ENCODE results near the gene DGCR2. TPM values are rescaled to one million over a fixed set of nuclear protein-coding genes. Genes with fewer than 3 reads are reported as not detected.

Gene DGCR2
- total and polyA plus RNA-seq, 2 of the 4 experiments (the other 2 are of a cell fraction): 17.2 to 35.4 TPM

GRCh38 chr22:19164425-19164824 is 42.2 kb upstream of the DGCR2 start:
- ATAC-seq (ENCODE audit: low read depth): no peak
- DNase-seq: no peak
- Histone ChIP-seq H3K9me1 (ENCODE audit: insufficient read depth, low read length) (no peaks in the 10 kb centered on the region), H2AK5ac (ENCODE audit: low read depth, low read length) (no peak overlapping the region), H4K91ac (ENCODE audit: insufficient read depth, low read depth, low read length) (no peak overlapping the region), H3K56ac (ENCODE audit: extremely low read depth, insufficient read depth, low read length) (no peak overlapping the region), H2AFZ (replicated peaks; ENCODE audit: low read length, poor library complexity) (no peak overlapping the region), H3K4me1 (ENCODE audit: control insufficient read depth, insufficient read depth, low read length) (no peaks in the 10 kb centered on the region; the same call in 1 of the 2 replicates), H2BK5ac (ENCODE audit: low read depth, low read length, poor library complexity, severe bottlenecking) (no peak overlapping the region), H3K79me1 (ENCODE audit: low read depth in 1 of 2, low read length in 2 of 2) (no peaks in the 10 kb centered on the region), H3K27me3 (ENCODE audit: control insufficient read depth, insufficient read depth, low read length) (peaks cover 37% of the 10 kb centered on the region), H3K14ac (replicated peaks; ENCODE audit: low read depth, low read length) (no peak overlapping the region), H3K4ac (ENCODE audit: low read depth, low read length) (no peak overlapping the region), H4K5ac (ENCODE audit: low read depth, low read length) (no peak overlapping the region), H2BK20ac (ENCODE audit: low read depth, low read length) (no peak overlapping the region), H3K9ac (ENCODE audit: low read depth, low read length) (no peak overlapping the region), H3K27ac (ENCODE audit: insufficient read depth, low read length) (no peak overlapping the region), H3K23ac (ENCODE audit: low read depth, low read length) (no peak overlapping the region), H4K8ac (ENCODE audit: low read depth in 2 of 2, low read length in 2 of 2) (no peak overlapping the region), H2BK120ac (ENCODE audit: low read depth, low read length) (no peak overlapping the region), H3K4me3 (ENCODE audit: insufficient read depth, low read depth, low read length) (no peak overlapping the region), H4K20me1 (ENCODE audit: insufficient read depth, low read length) (no peaks in the 10 kb centered on the region), H3K9me3 (ENCODE audit: control insufficient read depth, insufficient read depth, low read length) (no peaks in the 10 kb centered on the region), H2AK9ac (replicated peaks; ENCODE audit: low read depth, low read length, poor library complexity) (no peak overlapping the region), H2BK15ac (ENCODE audit: low read depth, low read length) (no peak overlapping the region), H3K18ac (ENCODE audit: low read depth, low read length) (no peak overlapping the region), H3K4me2 (ENCODE audit: low read depth, low read length) (no peak overlapping the region), H3K36me3 (ENCODE audit: control insufficient read depth, insufficient read depth, low read length) (no peaks in the 10 kb centered on the region)
- TF ChIP-seq NFE2L2 (IDR thresholded peaks at IDR 0.05; ENCODE audit: low read depth, low read length) (no peak), RAD21 (IDR thresholded peaks at IDR 0.05; ENCODE audit: low read length) (no peak), MAFK (IDR thresholded peaks at IDR 0.05; ENCODE audit: low read depth, low read length) (no peak), RCOR1 (IDR thresholded peaks at IDR 0.05; ENCODE audit: insufficient replicate concordance, low read length) (no peak), SMC3 (IDR thresholded peaks at IDR 0.05; ENCODE audit: low read depth, low read length) (no peak), CHD1 (IDR thresholded peaks at IDR 0.05; ENCODE audit: low read depth, low read length) (no peak), MAZ (IDR thresholded peaks at IDR 0.05; ENCODE audit: borderline replicate concordance, low read depth, low read length) (no peak), POLR2A (IDR thresholded peaks at IDR 0.05; ENCODE audit: low read depth, low read length) (no peak), USF2 (IDR thresholded peaks at IDR 0.05; ENCODE audit: low read depth, low read length) (no peak), CEBPB (IDR thresholded peaks at IDR 0.05; ENCODE audit: low read depth, low read length) (no peak), MXI1 (IDR thresholded peaks at IDR 0.05; ENCODE audit: borderline replicate concordance, low read depth, low read length) (no peak), RFX5 (IDR thresholded peaks at IDR 0.05; ENCODE audit: low read depth, low read length) (no peak), CTCF (conservative IDR thresholded peaks at IDR 0.05; ENCODE audit: low read depth, low read length) (no peak), ELK1 (IDR thresholded peaks at IDR 0.05; ENCODE audit: borderline replicate concordance, low read depth, low read length) (no peak), BHLHE40 (IDR thresholded peaks at IDR 0.05; ENCODE audit: low read depth, low read length) (no peak), FOS (IDR thresholded peaks at IDR 0.05; ENCODE audit: low read depth, low read length) (no peak)
- WGBS, 2 experiments (ENCODE audit: extremely low coverage in 2 of 2, insufficient read length in 1 of 2): no CpG with 5 or more reads among the region's 6 CpGs
- in situ Hi-C loops (cut with MboI; ENCODE audit: low sequenced_read_pairs): no loop called here
- intact Hi-C loops (cut with micrococcal nuclease): no loop called here
- POLR2A ChIA-PET (ENCODE audit: unreplicated experiment): no interaction called here
- CTCF ChIA-PET: no interaction called here
- BruUV-seq (replicated peaks): no TSS peak
- dilution Hi-C loops (cut with HindIII; ENCODE audit: low sequenced_read_pairs, unreplicated experiment): no loop called here

Data from IMR-90 (cell line).